ENCODE results near the gene CD63.

Gene CD63

DNA sequence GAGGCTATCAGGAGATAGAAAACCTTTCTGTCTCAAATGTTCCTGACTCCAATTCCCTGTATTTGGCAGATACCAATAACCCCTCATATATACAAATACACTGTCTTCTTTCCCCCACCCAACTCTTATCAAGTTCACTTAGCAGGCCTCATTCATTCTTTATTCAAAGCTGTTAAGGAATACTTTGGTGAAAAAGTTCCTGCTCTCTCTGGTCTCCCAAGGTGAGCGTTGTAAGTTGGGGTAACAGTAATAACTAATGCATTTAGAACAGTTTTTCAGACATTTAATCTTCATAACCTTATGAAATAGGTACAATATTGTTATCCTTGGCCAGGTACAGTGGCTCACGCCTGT is 10.2 kb upstream of the CD63 start:
- DNase-seq (ENCODE audit: low read depth), result no peak

DNA sequence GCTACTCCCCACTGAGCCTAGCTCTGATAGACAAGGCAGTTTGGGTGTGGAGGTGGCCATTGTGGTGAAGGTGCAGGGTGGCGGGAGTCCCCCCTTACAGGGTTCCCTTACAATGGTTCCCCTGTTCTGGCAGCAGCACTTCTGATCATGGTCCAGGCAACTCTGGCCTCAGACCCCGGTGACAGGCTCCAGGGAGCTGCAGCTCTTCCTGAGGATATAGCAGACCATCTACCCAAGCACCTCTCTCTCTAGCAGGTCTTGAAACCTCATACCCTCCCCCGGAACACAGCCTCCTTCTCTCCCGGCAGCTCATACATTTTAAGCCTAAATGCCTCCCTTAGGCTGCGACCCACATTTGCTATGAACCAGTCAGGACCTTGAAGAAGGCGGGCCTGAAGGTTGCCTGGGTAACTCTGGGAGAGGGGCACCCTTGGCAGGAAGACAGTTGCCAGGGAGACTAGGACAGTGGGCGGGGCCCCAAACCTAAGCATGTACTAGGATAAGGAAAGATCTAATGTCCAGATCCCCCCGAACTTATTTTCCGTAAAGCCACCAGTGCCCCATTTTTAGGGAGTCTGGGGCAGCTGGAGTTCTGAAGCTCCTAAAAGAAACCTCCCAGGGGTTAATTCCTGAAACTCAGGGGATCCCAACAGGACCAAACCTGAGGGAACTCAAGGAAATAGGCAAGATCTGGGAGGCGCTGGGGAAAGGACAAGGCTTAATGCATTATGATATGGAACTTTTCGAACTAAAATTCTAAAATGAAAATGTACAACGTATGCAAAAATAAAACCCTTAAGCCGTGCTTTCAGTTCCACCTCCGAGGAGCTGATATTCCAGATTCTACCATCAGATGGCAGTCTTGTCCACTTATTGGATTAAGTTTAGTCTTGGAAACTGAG is 9.6 kb upstream of the CD63 start:
- peak; percentile 67 for DNase-seq (ENCODE audit: low read depth)

DNA sequence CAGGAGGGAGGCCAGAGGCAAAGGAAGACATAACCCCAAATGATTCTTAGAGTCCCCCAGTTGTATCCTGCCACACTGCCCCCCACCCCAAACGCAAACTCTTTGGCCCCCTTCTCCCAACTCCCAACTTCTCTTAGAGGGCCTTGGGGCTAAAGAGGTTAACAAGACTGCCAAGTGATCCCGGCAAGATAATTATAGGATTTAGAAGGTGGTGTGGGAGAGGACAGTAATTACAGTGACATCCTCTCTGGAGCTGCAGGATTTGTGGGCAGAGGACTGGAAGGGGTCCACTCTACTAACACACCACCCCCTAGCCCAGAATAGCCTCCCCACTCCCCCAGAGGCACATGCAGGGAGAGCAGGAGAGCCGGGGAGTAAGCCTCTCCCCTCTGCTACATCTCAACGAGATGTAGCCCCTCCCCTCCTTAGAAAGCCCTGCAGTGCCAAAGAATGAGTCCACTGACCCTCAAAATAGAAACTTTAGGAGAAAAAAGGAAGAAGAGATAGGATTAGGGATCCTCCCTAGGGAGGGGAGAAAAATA is 8.8 kb upstream of the CD63 start:
- DNase-seq (ENCODE audit: low read depth), result no peak

DNA sequence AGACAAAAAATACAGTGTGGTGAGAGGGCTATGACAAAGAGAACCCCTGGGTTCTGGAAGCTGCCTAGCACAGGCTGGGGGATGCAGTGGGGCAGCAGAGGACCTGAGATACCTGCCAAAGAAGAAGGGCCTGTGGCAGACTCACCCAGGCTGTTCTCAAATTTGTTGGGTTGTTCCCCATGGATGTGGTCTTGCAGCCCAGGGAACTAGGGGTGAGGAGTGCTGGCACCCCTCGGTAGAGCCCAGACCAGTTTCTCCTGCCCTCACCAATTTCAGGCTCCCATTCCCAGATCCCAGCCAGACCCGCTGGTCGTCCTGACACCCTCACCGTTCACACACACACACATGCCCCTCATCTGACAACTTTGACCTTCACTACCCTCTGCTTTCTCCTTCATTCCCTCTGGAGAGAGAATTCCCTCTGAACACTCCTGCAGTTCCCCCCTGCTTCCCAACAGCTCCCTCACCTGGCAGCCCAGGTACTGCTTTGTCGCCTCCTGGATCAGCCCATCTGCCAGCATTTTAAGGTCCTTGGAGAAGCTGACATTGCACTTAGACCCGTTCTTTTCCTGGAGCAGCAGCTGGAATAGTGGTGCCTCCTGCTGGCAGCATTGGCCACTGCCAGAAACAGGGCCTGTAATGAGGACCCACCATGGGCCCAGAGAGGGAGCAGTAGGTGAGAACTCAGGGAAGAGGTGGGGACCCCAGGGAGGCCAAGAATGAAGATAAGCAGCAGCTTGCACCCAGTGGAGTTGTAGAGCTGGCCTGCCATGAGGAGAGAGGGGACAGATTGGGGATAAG is 8.2 kb upstream of the CD63 start:
- DNase-seq (ENCODE audit: low read depth), result peak; percentile 23

DNA sequence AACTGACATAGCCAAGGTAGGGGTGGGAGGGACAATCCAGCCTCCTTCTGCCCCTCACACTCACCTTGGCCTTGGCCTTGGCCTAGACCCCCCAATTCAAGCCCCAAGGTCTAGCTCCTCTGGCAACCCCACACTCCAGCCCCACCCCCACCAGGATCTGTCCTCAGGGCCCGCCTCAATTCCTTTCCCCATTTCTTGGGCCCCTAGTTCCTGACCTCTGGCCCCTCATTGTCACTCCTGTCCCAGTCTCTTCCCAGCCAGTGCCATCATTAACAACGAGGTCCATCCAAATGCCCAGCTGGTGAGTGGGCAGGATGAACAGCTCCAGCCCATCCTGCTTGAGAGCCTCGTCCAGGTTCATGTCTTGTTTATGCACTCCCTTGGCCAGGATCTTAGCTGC is 7.3 kb upstream of the CD63 start:
- DNase-seq (ENCODE audit: low read depth), result no peak

DNA sequence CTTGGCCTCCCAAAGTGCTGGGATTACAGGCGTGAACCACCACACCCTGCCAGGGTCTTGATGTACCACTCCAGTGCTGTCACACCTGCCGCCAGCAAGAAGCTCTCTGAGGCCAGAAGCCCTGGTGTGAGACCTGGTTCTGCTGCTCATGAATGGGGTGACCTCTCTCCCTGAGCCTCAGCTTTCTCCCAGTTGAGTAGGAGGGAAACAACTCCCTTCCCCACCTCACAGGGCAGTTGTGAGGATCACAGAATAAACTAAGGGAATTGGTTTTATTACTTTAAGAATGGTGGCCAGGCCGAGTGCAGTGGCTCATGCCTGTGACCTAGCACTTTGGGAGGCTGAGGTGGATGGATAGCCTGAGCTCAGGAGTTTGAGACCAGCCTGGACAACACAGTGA is 5.8 kb upstream of the CD63 start:
- no peak for DNase-seq (ENCODE audit: low read depth)

DNA sequence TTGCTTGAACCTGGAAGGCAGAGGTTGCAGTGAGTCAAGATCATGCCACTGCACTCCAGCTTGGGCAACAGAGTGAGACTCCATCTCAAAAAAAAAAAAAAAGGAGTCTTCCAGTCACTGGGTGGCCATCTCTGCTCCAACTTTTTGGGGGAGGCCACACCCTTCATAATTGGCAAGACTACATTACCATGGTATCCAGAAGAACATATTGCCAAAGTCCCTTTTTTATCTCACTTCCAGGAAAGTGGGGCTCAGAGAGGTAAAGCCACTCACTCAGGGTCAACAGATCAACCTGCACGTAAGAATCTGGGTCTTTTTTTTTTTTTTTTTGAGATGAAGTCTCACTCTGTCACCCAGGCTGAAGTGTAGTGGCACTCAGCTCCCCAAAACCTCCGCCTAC is 5.0 kb upstream of the CD63 start:
- no peak for DNase-seq (ENCODE audit: low read depth)

DNA sequence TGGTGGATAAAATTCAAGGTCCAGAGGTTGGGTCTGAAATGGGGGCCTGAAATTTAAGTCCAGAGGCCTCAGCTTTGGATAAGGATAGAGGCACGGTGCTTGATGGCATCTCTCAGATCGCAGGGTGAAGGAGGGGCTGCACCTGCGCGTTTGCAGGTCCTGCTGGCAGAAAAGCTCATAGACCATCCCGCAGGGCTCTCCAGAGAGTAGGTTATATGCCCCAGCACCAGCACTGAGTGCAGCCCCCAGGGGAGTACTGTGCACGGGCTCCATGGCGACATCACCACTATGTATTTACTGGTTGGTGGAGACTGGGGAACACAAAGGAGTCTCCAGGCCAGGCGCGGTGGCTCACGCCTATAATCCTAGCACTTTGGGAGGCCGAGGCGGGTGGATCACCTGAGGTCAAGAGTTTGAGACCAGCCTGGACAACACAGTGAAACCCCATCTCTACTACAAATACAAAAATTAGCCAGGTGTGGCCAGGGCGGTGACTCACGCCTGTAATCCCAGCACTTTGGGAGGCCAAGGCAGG is 4.3 kb upstream of the CD63 start:
- no peak for DNase-seq (ENCODE audit: low read depth)

DNA sequence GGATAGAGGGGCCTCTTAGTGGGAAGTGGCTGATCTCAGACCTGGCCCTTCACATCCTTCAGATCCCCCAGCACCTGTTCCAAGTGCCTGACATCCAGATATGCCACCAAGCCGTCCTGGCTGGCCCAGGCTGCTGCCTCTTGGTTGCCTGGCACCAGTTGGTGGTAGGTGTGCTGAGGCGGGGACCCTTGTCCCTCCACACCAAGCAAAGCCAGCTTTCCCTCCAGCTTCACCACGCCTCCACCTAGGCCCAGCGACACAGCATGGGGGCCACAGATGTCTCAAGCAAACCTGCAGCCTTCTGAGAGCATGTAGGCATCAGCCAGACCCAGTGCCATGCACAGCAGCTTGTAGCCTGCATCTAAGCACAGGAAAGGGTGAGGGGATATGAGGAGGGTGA is 3.5 kb upstream of the CD63 start:
- no peak for DNase-seq (ENCODE audit: low read depth)

DNA sequence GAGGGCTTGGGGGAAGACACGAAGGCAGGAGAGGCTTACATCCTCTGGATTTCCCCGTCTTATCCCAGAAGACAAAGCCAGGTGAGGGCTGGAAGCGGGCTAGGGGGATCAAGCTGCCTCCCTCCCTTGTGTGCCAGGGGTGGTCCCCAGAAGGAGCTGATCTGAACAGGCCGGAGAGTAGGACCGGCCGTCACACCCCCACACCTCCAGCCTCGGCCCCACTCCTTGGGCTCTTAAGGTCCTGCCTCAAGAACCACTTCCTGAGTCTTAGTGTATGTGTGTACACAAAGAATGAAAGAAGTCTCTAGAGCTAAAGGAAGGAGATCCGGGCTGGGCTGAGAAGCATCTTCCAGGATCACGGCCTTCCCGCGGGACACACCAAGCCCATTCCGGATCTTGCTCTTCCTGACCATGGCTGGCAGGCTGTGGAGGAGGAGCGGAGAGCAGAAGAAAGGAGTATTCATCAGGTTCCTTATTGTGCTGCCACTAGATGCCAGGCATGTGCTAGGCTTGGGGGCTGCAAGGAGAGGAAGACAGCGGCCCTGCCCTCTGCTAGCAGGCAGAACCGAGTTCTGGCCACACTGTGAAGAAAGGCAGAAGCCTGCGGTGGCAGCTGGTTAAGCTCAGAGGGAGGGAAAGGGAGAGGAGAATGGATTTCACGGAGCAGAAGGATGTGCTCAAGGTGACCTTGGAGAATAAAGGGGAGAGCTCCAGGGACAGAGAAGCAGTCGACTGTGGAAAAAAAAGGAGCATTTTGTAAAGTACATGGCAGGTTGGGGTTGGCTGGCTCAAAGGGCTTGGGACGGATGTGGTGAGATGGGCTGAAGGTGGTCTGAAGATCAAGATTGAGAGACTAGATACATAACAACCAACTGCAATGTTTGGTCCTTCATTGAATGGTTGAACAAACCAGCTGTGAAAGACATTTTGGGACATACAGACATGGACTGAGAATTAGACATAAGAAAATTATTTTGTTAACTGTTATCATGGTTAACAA is 1.3 kb upstream of the CD63 start:
- no peak for DNase-seq (ENCODE audit: low read depth)

DNA sequence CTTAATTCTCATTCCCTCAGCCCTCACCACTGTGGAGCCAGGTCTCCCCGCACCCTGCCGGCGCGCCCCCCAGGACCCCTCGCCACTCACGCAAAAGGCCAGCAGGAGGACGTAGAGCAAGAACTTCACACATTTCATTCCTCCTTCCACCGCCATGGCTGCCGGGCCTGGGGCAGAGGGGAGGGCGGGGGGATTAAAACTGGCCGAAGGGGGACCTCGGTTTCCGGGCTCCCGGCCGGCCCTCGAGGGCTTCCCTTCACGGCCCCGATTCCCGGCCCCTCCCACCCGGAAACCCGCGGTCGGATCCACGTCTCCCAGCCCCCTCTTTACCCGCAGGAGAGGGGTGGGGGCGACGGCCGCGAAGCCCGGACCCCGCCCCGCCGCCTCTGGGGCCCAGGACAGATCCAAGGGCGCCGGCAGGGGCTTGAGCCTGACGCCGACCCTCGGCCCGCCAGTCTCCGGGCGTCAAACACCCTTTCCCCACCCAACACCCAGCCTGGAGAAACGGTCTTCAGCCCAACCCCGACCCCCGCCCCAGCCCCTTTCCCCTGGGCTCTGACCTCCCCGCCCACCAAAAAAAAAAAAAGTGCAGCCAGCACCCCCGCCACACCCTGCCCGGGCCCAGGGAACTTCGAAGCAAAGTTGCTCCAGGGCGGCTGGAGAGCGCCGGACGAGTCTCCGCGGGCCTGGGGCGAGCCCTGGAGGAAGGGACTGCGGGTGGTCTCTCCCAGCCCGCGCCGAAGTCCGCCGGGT is 447 bp downstream of the CD63 start:
- DNase-seq (ENCODE audit: low read depth), result no peak

DNA sequence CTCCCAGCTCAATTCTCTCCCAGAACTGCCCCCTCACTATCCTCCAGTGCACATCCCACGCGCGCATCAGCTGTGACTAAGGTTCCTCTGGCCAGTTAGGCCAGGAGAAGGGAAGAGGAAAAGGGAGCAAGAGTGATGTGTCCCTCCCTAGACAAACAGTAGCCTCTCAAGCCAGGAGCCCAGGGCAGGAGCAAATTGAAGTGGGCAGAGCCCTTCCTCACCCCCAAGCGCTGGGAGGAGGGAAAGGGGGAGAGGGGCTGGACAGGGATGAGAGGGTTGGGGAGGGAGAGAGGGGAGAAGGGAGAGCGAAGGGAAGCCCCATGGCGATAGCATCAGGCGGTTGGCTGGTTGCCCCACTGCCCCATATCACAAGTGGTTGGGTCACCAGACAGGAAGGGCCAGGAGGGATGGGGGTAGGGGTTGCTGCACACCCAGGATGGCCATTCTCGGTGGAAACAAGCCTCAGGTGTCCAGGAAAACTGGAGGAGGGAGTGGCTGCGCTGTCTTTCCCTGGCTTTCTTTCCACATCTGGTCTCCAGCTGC is 1.1 kb downstream of the CD63 start:
- DNase-seq (ENCODE audit: low read depth), result no peak

DNA sequence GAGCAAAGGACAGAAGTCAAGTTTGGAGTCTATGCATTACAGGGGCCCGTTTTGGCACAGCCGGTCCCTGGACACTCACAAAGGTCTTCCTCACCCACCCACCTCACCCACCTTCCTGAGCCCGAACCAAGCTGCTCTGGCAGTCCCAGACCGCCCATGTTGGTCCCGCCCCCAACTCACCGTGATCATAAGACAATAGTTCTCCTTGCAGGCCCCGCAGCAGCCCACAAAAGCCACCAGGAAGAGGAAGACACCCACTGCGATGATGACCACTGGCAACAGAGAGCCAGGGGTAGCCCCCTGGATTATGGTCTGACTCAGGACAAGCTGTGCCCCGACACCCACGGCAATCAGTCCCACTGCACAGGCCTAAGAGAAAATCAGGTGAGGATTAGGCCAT is 1.8 kb downstream of the CD63 start:
- DNase-seq (ENCODE audit: low read depth), result no peak

DNA sequence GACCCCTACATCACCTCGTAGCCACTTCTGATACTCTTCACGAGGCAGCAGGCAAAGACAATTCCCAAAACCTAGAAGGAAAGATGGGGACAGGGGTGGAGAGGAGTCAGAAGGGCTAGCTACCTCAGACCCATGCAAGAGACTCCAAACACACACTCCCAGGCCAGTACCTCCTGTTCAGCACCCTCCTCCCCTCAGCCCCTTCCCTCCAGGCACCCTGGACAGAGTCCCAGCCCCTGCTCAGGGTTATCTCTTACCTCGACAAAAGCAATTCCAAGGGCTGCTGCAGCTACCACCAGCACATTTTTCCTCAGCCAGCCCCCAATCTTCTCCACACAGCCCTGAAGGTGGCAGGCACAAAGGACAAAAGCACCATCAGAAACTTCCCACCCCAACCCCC is 3.3 kb downstream of the CD63 start:
- DNase-seq (ENCODE audit: low read depth), result no peak

DNA sequence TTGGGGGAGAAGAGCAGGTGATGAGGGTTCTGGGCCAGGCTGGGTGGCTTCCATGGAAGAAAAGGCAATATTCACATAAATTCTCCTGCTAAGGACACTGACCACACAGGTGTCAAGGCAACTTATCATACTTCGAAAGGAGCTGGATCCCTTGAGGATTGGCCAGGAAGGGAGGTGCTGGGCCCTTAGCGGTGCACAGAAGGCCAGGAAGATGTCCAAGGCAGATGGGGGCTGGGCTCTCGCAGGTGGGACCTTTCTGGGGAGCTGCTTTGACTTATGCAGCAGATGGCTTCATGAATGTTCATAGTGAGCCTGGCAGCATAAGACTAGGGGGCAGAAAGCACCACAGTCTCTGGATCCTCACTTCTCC is 3.9 kb downstream of the CD63 start:
- no peak for DNase-seq (ENCODE audit: low read depth)

DNA sequence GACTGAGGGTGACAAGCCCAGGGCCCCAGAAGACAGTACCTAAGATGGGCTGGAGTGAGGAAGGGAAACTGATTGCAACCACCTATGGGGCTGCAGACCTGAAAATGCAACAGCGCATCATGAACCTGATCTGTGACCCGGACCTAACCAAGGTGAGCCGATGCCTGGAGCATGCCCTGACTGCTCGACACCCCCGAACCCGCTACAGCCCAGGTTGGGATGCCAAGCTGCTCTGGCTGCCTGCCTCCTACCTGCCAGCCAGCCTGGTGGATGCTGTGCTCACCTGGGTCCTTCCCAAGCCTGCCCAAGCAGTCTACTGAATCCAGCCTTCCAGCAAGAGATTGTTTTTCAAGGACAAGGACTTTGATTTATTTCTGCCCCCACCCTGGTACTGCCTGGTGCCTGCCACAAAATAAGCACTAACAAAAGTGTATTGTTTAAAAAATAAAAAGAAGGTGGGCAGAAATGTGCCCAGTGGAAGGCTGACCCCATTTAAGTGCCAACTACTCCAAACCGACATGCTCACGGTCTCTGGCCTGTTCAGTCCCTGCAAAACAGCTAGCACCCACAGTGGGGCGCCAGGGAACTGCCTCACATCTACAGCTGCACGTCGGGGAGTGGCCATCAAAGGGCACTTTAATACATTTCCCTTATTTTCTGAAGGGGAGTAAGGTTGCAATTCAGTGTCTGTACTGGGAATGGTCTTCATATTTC is 4.4 kb downstream of the CD63 start:
- no peak for DNase-seq (ENCODE audit: low read depth)

DNA sequence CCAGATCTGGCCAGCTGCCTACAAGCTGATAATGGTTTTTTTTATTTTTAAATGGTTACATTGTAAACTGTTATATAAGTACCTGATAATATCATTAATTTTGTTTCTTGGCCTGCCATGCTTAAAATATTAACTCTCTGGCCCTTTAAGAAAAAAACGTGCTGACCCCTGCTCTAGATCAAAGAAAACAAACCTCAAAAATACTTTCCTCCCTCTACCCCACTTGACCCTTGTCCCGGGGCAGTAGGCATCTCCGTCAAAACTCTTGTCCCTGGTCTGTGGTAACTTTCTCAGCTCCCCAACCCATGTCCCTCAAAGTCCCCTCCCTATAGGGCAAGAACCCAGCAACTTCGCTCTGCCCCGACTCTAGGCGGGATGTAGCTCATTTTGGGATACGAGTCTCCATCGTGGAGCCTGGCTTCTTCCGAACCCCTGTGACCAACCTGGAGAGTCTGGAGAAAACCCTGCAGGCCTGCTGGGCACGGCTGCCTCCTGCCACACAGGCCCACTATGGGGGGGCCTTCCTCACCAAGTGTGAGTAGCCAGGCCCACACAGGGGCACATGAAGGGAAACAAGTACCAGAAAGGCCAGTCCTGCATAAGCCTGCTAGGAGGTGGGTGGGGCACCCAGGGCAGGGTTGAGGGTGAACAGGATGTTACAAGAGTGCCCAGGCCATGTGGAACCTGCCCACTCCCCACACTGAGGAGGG is 5.1 kb downstream of the CD63 start:
- no peak for DNase-seq (ENCODE audit: low read depth)

DNA sequence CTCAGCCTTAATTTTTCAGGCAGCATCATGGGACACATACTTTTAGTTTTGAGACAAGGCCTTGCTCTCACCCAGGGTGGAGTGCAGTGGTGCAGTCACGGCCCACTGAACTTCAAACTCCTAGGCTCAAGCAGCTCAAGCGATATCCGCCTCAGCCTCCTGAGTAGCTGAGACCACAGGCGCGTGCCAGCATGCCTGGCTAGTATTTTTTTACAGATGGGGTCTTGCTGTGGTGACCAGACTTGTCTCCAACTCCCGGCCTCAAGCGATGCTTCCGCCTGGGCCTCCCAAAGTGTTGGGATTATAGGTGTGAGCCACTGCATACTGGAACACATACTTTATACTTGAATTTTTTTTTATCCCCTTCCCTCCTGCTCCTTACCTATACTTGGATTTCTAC is 5.9 kb downstream of the CD63 start:
- no peak for DNase-seq (ENCODE audit: low read depth)

DNA sequence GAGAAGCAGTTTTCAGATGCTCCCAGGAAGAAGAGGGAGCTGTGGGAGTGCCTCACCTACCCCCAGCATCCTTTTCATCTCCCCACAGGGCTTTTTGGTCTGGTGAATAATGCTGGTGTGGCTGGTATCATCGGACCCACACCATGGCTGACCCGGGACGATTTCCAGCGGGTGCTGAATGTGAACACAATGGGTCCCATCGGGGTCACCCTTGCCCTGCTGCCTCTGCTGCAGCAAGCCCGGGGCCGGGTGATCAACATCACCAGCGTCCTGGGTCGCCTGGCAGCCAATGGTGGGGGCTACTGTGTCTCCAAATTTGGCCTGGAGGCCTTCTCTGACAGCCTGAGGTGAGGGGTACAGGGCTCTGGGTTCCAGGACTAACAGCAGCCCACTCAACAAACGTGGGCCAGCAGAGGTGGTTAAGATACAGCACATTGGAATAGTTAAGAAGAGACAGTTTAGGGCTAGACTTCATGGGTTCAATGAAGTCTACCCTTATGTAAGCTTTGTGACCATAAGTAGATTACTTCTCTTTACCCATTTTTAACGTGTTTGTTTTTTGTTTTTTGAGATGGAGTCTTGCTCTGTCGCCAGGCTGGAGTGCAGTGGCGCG is 7.1 kb downstream of the CD63 start:
- no peak for DNase-seq (ENCODE audit: low read depth)

All from stimulated activated CD4-positive, alpha-beta T cell treated with anti-CD3 and anti-CD28 coated beads, Interleukin-2, amount 100 ng/mL, for 4 hours (primary cell).